ENCODE results near the gene FOS. TPM values are rescaled to one million over a fixed set of nuclear protein-coding genes. Genes with fewer than 3 reads are reported as not detected.

Gene FOS
- total and polyA plus RNA-seq, 2 experiments from 2014 or later: 47.3 to 54.8 TPM

DNA sequence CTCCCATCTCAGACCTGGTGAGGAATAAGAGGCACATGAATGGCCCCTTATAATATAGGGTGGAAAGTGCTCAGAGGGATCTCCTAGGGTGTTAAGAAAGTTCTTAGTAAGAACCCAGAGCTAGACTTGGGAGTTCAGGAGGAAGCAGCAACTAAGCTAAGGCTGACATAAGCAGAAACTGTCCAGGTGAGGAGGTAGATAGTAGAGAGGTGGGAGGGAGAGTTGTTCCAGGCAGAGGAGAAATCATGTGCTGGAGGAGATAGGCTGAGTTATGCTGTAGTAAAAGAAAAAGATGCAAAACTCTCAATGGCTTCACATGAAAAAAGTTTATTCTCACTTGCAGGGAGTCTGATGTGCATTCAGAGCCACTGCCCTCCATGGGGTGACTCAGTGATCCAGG lies 50.7 kb downstream of the FOS start:
- Histone ChIP-seq H3K27me3 (ENCODE audit: insufficient read depth) (no peaks in the 10 kb centered on the region), H2AFZ (no peak overlapping the region), H3K79me2 (replicated peaks; ENCODE audit: insufficient read depth) (no peaks in the 10 kb centered on the region), H4K20me1 (replicated peaks; ENCODE audit: insufficient read depth) (no peaks in the 10 kb centered on the region), H3K36me3 (ENCODE audit: insufficient read depth) (no peaks in the 10 kb centered on the region), H3K27ac (ENCODE audit: low read depth) (no peak overlapping the region), H3K4me1 (ENCODE audit: insufficient read depth) (no peaks in the 10 kb centered on the region), H3K4me2 (no peak overlapping the region), H3K9me2 (ENCODE audit: insufficient read depth) (no peaks in the 10 kb centered on the region), H3F3A (replicated peaks; ENCODE audit: low read depth) (no peaks in the 10 kb centered on the region), H3K4me3 (no peak overlapping the region)
- H3K4me3 Mint-ChIP-seq: no peak overlapping the region
- H3K9me3 Mint-ChIP-seq: no peaks in the 10 kb centered on the region
- peaks cover 1% of the 10 kb centered on the region for H3K27me3 Mint-ChIP-seq (ENCODE audit: insufficient read depth, low read depth, poor library complexity)
- TF ChIP-seq, protein P1, sequence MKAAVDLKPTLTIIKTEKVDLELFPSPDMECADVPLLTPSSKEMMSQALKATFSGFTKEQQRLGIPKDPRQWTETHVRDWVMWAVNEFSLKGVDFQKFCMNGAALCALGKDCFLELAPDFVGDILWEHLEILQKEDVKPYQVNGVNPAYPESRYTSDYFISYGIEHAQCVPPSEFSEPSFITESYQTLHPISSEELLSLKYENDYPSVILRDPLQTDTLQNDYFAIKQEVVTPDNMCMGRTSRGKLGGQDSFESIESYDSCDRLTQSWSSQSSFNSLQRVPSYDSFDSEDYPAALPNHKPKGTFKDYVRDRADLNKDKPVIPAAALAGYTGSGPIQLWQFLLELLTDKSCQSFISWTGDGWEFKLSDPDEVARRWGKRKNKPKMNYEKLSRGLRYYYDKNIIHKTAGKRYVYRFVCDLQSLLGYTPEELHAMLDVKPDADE (IDR thresholded peaks at IDR 0.05): no peak
- TF ChIP-seq ZNF331 (CRISPR knock-in tag; IDR thresholded peaks at IDR 0.05; ENCODE audit: low read depth) (no peak), POLR2AphosphoS5 (IDR thresholded peaks at IDR 0.05; ENCODE audit: low read depth) (no peak)
- no peaks in the 10 kb centered on the region for H3K36me3 Mint-ChIP-seq (ENCODE audit: low read depth)
- no peak for ATAC-seq
- DNase-seq (ENCODE audit: low spot score): no peak
- no peak overlapping the region for H3K27ac Mint-ChIP-seq
- H3K4me1 Mint-ChIP-seq: 0 out of 3 replicates have a peak, but pooled peaks cover 4% of the 10 kb centered on the region

DNA sequence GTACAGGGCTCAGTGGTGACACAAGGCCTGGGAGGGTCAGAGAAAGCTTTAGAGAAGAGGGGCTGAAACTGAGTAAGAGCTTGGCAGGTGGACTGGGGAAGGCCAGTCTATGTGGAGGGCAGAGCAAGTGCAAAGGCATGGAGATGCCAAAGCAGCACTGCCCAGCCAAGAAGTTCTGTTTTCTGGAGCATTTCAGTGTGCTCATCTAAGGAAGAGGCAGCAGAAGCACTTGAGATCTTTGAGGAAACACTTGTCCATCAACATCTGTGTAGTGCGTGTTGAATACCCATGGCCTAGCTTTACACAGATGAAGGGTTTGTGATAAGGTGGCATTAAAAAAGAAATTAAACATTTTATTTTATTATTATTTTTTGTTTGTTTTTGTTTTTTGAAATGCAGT lies 52.8 kb downstream of the FOS start:
- Mint-ChIP-seq H3K4me3 (no peak overlapping the region), H3K4me1 (0 out of 3 replicates have a peak, but pooled peaks cover 5% of the 10 kb centered on the region), H3K27ac (no peak overlapping the region), H3K27me3 (ENCODE audit: insufficient read depth, low read depth, poor library complexity) (no peaks in the 10 kb centered on the region), H3K9me3 (no peaks in the 10 kb centered on the region), H3K36me3 (ENCODE audit: low read depth) (no peaks in the 10 kb centered on the region)
- no peak for ATAC-seq
- Histone ChIP-seq H3F3A (replicated peaks; ENCODE audit: low read depth) (no peaks in the 10 kb centered on the region), H4K20me1 (replicated peaks; ENCODE audit: insufficient read depth) (no peaks in the 10 kb centered on the region), H2AFZ (no peak overlapping the region), H3K4me1 (ENCODE audit: insufficient read depth) (no peaks in the 10 kb centered on the region), H3K4me2 (no peak overlapping the region), H3K79me2 (replicated peaks; ENCODE audit: insufficient read depth) (no peaks in the 10 kb centered on the region), H3K4me3 (no peak overlapping the region), H3K27ac (ENCODE audit: low read depth) (no peak overlapping the region), H3K36me3 (ENCODE audit: insufficient read depth) (no peaks in the 10 kb centered on the region), H3K9me2 (ENCODE audit: insufficient read depth) (no peaks in the 10 kb centered on the region), H3K27me3 (ENCODE audit: insufficient read depth) (no peaks in the 10 kb centered on the region)
- no peak for DNase-seq (ENCODE audit: low spot score)
- no peak for TF ChIP-seq STAT1 (IDR thresholded peaks at IDR 0.05; ENCODE audit: unreplicated experiment)
- TF ChIP-seq ZNF331 (CRISPR knock-in tag; IDR thresholded peaks at IDR 0.05; ENCODE audit: low read depth): no peak
- TF ChIP-seq, protein P2, sequence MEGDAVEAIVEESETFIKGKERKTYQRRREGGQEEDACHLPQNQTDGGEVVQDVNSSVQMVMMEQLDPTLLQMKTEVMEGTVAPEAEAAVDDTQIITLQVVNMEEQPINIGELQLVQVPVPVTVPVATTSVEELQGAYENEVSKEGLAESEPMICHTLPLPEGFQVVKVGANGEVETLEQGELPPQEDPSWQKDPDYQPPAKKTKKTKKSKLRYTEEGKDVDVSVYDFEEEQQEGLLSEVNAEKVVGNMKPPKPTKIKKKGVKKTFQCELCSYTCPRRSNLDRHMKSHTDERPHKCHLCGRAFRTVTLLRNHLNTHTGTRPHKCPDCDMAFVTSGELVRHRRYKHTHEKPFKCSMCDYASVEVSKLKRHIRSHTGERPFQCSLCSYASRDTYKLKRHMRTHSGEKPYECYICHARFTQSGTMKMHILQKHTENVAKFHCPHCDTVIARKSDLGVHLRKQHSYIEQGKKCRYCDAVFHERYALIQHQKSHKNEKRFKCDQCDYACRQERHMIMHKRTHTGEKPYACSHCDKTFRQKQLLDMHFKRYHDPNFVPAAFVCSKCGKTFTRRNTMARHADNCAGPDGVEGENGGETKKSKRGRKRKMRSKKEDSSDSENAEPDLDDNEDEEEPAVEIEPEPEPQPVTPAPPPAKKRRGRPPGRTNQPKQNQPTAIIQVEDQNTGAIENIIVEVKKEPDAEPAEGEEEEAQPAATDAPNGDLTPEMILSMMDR (conservative IDR thresholded peaks at IDR 0.05; ENCODE audit: low read depth in 2 of 2): no peak
- no peak for TF ChIP-seq EZH2 (IDR thresholded peaks at IDR 0.05; ENCODE audit: low read depth, unreplicated experiment)
- TF ChIP-seq ZNF114 (CRISPR knock-in tag; IDR thresholded peaks at IDR 0.05): no peak
- no peak for TF ChIP-seq POLR2AphosphoS5 (IDR thresholded peaks at IDR 0.05; ENCODE audit: low read depth)
- TF ChIP-seq, protein P1 (IDR thresholded peaks at IDR 0.05): no peak
- no peak for TF ChIP-seq NANOG (IDR thresholded peaks at IDR 0.05; ENCODE audit: borderline replicate concordance)
- TF ChIP-seq, protein P3, sequence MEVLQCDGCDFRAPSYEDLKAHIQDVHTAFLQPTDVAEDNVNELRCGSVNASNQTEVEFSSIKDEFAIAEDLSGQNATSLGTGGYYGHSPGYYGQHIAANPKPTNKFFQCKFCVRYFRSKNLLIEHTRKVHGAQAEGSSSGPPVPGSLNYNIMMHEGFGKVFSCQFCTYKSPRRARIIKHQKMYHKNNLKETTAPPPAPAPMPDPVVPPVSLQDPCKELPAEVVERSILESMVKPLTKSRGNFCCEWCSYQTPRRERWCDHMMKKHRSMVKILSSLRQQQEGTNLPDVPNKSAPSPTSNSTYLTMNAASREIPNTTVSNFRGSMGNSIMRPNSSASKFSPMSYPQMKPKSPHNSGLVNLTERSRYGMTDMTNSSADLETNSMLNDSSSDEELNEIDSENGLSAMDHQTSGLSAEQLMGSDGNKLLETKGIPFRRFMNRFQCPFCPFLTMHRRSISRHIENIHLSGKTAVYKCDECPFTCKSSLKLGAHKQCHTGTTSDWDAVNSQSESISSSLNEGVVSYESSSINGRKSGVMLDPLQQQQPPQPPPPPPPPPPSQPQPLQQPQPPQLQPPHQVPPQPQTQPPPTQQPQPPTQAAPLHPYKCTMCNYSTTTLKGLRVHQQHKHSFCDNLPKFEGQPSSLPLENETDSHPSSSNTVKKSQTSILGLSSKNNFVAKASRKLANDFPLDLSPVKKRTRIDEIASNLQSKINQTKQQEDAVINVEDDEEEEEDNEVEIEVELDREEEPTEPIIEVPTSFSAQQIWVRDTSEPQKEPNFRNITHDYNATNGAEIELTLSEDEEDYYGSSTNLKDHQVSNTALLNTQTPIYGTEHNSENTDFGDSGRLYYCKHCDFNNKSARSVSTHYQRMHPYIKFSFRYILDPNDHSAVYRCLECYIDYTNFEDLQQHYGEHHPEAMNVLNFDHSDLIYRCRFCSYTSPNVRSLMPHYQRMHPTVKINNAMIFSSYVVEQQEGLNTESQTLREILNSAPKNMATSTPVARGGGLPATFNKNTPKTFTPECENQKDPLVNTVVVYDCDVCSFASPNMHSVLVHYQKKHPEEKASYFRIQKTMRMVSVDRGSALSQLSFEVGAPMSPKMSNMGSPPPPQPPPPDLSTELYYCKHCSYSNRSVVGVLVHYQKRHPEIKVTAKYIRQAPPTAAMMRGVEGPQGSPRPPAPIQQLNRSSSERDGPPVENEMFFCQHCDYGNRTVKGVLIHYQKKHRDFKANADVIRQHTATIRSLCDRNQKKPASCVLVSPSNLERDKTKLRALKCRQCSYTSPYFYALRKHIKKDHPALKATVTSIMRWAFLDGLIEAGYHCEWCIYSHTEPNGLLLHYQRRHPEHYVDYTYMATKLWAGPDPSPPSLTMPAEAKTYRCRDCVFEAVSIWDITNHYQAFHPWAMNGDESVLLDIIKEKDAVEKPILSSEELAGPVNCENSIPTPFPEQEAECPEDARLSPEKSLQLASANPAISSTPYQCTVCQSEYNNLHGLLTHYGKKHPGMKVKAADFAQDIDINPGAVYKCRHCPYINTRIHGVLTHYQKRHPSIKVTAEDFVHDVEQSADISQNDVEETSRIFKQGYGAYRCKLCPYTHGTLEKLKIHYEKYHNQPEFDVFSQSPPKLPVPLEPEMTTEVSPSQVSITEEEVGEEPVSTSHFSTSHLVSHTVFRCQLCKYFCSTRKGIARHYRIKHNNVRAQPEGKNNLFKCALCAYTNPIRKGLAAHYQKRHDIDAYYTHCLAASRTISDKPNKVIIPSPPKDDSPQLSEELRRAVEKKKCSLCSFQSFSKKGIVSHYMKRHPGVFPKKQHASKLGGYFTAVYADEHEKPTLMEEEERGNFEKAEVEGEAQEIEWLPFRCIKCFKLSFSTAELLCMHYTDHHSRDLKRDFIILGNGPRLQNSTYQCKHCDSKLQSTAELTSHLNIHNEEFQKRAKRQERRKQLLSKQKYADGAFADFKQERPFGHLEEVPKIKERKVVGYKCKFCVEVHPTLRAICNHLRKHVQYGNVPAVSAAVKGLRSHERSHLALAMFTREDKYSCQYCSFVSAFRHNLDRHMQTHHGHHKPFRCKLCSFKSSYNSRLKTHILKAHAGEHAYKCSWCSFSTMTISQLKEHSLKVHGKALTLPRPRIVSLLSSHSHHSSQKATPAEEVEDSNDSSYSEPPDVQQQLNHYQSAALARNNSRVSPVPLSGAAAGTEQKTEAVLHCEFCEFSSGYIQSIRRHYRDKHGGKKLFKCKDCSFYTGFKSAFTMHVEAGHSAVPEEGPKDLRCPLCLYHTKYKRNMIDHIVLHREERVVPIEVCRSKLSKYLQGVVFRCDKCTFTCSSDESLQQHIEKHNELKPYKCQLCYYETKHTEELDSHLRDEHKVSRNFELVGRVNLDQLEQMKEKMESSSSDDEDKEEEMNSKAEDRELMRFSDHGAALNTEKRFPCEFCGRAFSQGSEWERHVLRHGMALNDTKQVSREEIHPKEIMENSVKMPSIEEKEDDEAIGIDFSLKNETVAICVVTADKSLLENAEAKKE (CRISPR knock-in tag; IDR thresholded peaks at IDR 0.05): no peak
- TF ChIP-seq EZH2phosphoT487 (IDR thresholded peaks at IDR 0.05; ENCODE audit: unreplicated experiment): no peak

All from GM23338 (cell line).